NCI-H2196 treated with DMSO at 0.1 percent for 48 hours (cell line): ENCODE data around the gene A1CF.
"Not testable (repeated sequence)": the region's sequence is repeated elsewhere in the genome, so short reads cannot be mapped to it uniquely, and the experiment has no call there.

Experiments used
- DNase-seq: peaks from one replicate; lab custom pipeline; 2025; ENCODE audit not compliant: unreplicated experiment; lab: John Stamatoyannopoulos, UW

The A1CF gene

GRCh38 chr10:50885097-50885859 is at the start of gene A1CF:
TSS of gene A1CF (minus strand) at chr10:50885627. CDS start at chr10:50859940, 25,687 bp downstream.
- no peak for DNase-seq

GRCh38 chr10:50931948-50932431 is 46.6 kb upstream of the A1CF start:
- no peak for DNase-seq

GRCh38 chr10:50929670-50930069 is 44.2 kb upstream of the A1CF start:
- DNase-seq = no peak

- DNase-seq = no peak
Observed at GRCh38 chr10:50928190-50928552, 42.7 kb upstream of the A1CF start.

- DNase-seq = no peak
Observed at GRCh38 chr10:50927522-50928189, 42.2 kb upstream of the A1CF start.

GRCh38 chr10:50923471-50923870 is 38.0 kb upstream of the A1CF start:
- DNase-seq = not testable (repeated sequence)

- DNase-seq = no peak
Observed at GRCh38 chr10:50919010-50919409, 33.6 kb upstream of the A1CF start.

GRCh38 chr10:50918529-50918928 is 33.1 kb upstream of the A1CF start:
- no peak for DNase-seq

GRCh38 chr10:50917486-50917885 is 32.1 kb upstream of the A1CF start:
- DNase-seq = no peak

GRCh38 chr10:50909334-50910014 is 24.0 kb upstream of the A1CF start:
- no peak for DNase-seq

GRCh38 chr10:50908366-50908765 is 22.9 kb upstream of the A1CF start:
- DNase-seq = no peak

GRCh38 chr10:50905797-50906196 is 20.4 kb upstream of the A1CF start:
- DNase-seq = not testable (repeated sequence)

- no peak for DNase-seq
Observed at GRCh38 chr10:50896721-50897120, 11.3 kb upstream of the A1CF start.

- no peak for DNase-seq
Observed at GRCh38 chr10:50894312-50894711, 8.9 kb upstream of the A1CF start.

GRCh38 chr10:50892467-50892866 is 7.0 kb upstream of the A1CF start:
- DNase-seq = no peak

GRCh38 chr10:50884302-50884701 is 1.1 kb downstream of the A1CF start:
- DNase-seq = no peak

GRCh38 chr10:50883629-50884028 is 1.8 kb downstream of the A1CF start:
- DNase-seq = no peak

GRCh38 chr10:50882540-50882983 is 2.9 kb downstream of the A1CF start:
- DNase-seq = no peak

GRCh38 chr10:50881046-50881445 is 4.4 kb downstream of the A1CF start:
- DNase-seq = not testable (repeated sequence)

- DNase-seq = no peak
Observed at GRCh38 chr10:50876429-50876828, 9.0 kb downstream of the A1CF start.

- peak; percentile 9 for DNase-seq
Observed at GRCh38 chr10:50874723-50875122, 10.7 kb downstream of the A1CF start.

GRCh38 chr10:50866317-50866716 is 19.1 kb downstream of the A1CF start:
- no peak for DNase-seq
